COLO829 (cell line): ENCODE measurements around the gene ISCU.
A peak's percentile ranks its signal among the peaks of the same experiment; 100 is the strongest.

ENCODE experiments used
- DNase-seq: peaks from one replicate; pipeline ENCODE4 v3.0.0; 2012; ENCODE audit warnings: low spot score

Gene ISCU

GRCh38 chr12:108562348-108563135 lies at the start of gene ISCU:
Gene ISCU, plus strand, starts transcription at chr12:108562596. Its CDS starts 27 bp downstream, at chr12:108562623.
- peak; percentile 99 for DNase-seq

GRCh38 chr12:108514468-108514972 lies 47.9 kb upstream of the ISCU start:
- DNase-seq = no peak

- DNase-seq = peak; percentile 94
These were observed 47.2 kb upstream of the ISCU start, which contains the start of gene FICD for GRCh38 chr12:108514973-108515814. Gene FICD, plus strand, starts transcription at chr12:108515277. Its CDS starts 1,696 bp downstream, at chr12:108516973.

GRCh38 chr12:108515916-108516315 lies 46.5 kb upstream of the ISCU start:
- no peak for DNase-seq

- DNase-seq = no peak
These were observed 45.7 kb upstream of the ISCU start for GRCh38 chr12:108516511-108517275.

- no peak for DNase-seq
These were observed 44.9 kb upstream of the ISCU start for GRCh38 chr12:108517288-108518100.

GRCh38 chr12:108518101-108518715 lies 44.2 kb upstream of the ISCU start:
- DNase-seq = no peak

- DNase-seq = no peak
These were observed 43.5 kb upstream of the ISCU start for GRCh38 chr12:108518716-108519496.

GRCh38 chr12:108519558-108519957 lies 42.8 kb upstream of the ISCU start:
- no peak for DNase-seq

- no peak for DNase-seq
These were observed 39.0 kb upstream of the ISCU start for GRCh38 chr12:108523365-108523764.

GRCh38 chr12:108525681-108526080 lies 36.7 kb upstream of the ISCU start:
- peak; percentile 54 for DNase-seq

- DNase-seq = no peak
These were observed 35.8 kb upstream of the ISCU start for GRCh38 chr12:108526482-108527165.

GRCh38 chr12:108527166-108527496 lies 35.3 kb upstream of the ISCU start:
- no peak for DNase-seq

GRCh38 chr12:108530161-108530560 lies 32.2 kb upstream of the ISCU start:
- DNase-seq = no peak

GRCh38 chr12:108531929-108532848 lies 30.2 kb upstream of the ISCU start:
- DNase-seq = no peak

- no peak for DNase-seq
These were observed 24.2 kb upstream of the ISCU start for GRCh38 chr12:108538146-108538545.

GRCh38 chr12:108538616-108539195 lies 23.7 kb upstream of the ISCU start:
- no peak for DNase-seq

GRCh38 chr12:108542320-108542719 lies 20.1 kb upstream of the ISCU start:
- no peak for DNase-seq
